NCI-H748 (cell line): ENCODE results near the gene COL6A3.
"Not testable (repeated sequence)": the region's sequence is repeated elsewhere in the genome, so short reads cannot be mapped to it uniquely, and the experiment has no call there.

Source experiments
- DNase-seq: peaks from one replicate; lab custom pipeline; 2025; ENCODE audit not compliant: unreplicated experiment; lab: John Stamatoyannopoulos, UW

The COL6A3 gene

GRCh38 chr2:237388036-237388435, 25.9 kb downstream of the COL6A3 start:
- no peak for DNase-seq

- no peak for DNase-seq
These were observed 29.3 kb downstream of the COL6A3 start for GRCh38 chr2:237384672-237385020.

- DNase-seq: no peak
These were observed 29.8 kb downstream of the COL6A3 start for GRCh38 chr2:237383991-237384671.

GRCh38 chr2:237380768-237381167, 33.2 kb downstream of the COL6A3 start:
- DNase-seq: no peak

- DNase-seq: no peak
These were observed 34.3 kb downstream of the COL6A3 start for GRCh38 chr2:237379636-237380035.

- DNase-seq: no peak
These were observed 35.3 kb downstream of the COL6A3 start for GRCh38 chr2:237378650-237379049.

GRCh38 chr2:237374284-237375060, 39.5 kb downstream of the COL6A3 start:
- DNase-seq: no peak

- DNase-seq: no peak
These were observed 42.1 kb downstream of the COL6A3 start for GRCh38 chr2:237371856-237372255.

GRCh38 chr2:237365671-237366070, 48.3 kb downstream of the COL6A3 start:
- DNase-seq: no peak

- no peak for DNase-seq
These were observed 49.3 kb downstream of the COL6A3 start for GRCh38 chr2:237364655-237365054.

- no peak for DNase-seq
These were observed 52.6 kb downstream of the COL6A3 start for GRCh38 chr2:237361194-237362004.

GRCh38 chr2:237359894-237360780, 53.8 kb downstream of the COL6A3 start:
- DNase-seq: no peak

- no peak for DNase-seq
These were observed 54.5 kb downstream of the COL6A3 start for GRCh38 chr2:237359518-237359840.

GRCh38 chr2:237358721-237359517, 55.0 kb downstream of the COL6A3 start:
- no peak for DNase-seq

GRCh38 chr2:237355701-237356100, 58.3 kb downstream of the COL6A3 start:
- DNase-seq: no peak

- DNase-seq: no peak
These were observed 59.1 kb downstream of the COL6A3 start for GRCh38 chr2:237354892-237355291.

GRCh38 chr2:237354172-237354571, 59.8 kb downstream of the COL6A3 start:
- DNase-seq: not testable (repeated sequence)

GRCh38 chr2:237353215-237353614, 60.7 kb downstream of the COL6A3 start:
- no peak for DNase-seq

GRCh38 chr2:237352279-237352845, 61.6 kb downstream of the COL6A3 start:
- no peak for DNase-seq

GRCh38 chr2:237351796-237352195, 62.2 kb downstream of the COL6A3 start:
- no peak for DNase-seq
